Memory B cell (primary cell): ENCODE results near the gene SMC6.
A peak's percentile ranks its signal among the peaks of the same experiment; 100 is the strongest.

Source experiments
- ATAC-seq: fragments of 150-1000 bp; cut with Tn5 transposase; 2 replicates; pipeline ENCODE4 v1.10.0; 2021; ENCODE audit warnings: low read depth, mild to moderate bottlenecking, moderate library complexity
- DNase-seq, 2 donors: peaks; one replicate each; pipeline ENCODE4 v3.0.0; 2022; ENCODE audit warnings: low spot score in 2 of 2
- H3K27ac Mint-ChIP-seq: one replicate; pipeline ENCODE4 v1.8.0; 2022; ENCODE audit warnings: mild to moderate bottlenecking, moderate library complexity, mixed read lengths
- H3K27me3 Mint-ChIP-seq: one replicate; pipeline ENCODE4 v1.8.0; 2022; ENCODE audit warnings: mixed read lengths
- H3K36me3 Mint-ChIP-seq: one replicate; pipeline ENCODE4 v1.8.0; 2022; ENCODE audit warnings: mild to moderate bottlenecking, mixed read lengths
- H3K4me1 Mint-ChIP-seq: one replicate; pipeline ENCODE4 v1.8.0; 2022; ENCODE audit warnings: mixed read lengths
- H3K4me3 Mint-ChIP-seq: one replicate; pipeline ENCODE4 v1.8.0; 2022; ENCODE audit warnings: mild to moderate bottlenecking, moderate library complexity, mixed read lengths
- H3K9me3 Mint-ChIP-seq: one replicate; pipeline ENCODE4 v1.8.0; 2022; ENCODE audit warnings: mixed read lengths

The SMC6 gene, protein sequence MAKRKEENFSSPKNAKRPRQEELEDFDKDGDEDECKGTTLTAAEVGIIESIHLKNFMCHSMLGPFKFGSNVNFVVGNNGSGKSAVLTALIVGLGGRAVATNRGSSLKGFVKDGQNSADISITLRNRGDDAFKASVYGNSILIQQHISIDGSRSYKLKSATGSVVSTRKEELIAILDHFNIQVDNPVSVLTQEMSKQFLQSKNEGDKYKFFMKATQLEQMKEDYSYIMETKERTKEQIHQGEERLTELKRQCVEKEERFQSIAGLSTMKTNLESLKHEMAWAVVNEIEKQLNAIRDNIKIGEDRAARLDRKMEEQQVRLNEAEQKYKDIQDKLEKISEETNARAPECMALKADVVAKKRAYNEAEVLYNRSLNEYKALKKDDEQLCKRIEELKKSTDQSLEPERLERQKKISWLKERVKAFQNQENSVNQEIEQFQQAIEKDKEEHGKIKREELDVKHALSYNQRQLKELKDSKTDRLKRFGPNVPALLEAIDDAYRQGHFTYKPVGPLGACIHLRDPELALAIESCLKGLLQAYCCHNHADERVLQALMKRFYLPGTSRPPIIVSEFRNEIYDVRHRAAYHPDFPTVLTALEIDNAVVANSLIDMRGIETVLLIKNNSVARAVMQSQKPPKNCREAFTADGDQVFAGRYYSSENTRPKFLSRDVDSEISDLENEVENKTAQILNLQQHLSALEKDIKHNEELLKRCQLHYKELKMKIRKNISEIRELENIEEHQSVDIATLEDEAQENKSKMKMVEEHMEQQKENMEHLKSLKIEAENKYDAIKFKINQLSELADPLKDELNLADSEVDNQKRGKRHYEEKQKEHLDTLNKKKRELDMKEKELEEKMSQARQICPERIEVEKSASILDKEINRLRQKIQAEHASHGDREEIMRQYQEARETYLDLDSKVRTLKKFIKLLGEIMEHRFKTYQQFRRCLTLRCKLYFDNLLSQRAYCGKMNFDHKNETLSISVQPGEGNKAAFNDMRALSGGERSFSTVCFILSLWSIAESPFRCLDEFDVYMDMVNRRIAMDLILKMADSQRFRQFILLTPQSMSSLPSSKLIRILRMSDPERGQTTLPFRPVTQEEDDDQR

DNA sequence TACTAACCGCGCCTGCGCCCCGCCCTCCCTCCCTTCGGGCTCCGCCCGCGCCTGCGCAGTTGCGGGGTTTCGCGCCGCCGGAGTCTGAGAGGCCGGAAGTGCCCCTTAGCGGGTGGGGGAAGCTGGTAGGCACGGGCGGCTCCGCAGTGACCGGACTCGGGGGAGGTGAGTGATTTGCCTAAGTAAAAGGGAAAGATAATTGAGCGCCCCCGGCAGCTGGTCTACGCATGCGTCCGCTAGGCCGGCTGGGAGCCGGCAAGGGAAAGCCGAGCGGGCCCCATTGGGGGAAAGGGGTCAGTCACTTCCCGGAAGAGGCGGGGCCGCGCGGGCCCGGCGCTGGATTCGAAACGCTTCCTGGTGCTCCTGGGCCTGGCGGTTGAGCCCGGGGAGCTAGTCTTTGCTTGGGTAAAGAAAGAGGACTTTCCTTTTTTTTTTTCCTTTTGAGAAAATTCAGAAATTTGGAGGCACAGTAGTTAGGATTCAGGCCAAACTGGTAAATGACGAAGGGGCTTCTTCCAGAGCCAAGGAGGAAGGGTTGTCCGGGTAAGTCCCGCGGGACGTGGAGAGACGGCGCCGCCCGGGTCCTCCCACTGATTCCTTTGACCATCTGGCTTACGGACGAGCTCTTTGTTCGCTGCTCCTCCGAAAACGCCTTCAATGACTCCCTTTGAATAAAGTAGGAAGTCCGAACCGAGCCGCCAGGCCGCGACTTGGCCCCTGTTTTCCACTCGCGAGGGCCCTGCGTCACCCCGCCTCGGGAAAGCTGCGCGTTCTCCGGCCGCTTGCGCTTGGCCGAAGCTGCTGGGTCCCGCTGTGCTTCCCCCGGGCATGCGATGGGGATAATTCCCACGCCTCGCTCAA is at the start of gene SMC6, which contains the start of gene GEN1:
SMC6 (minus strand) TSS at position 8 of the 861 bp plus-strand sequence. CDS start 7,864 bp downstream, outside the sequence.
GEN1 (plus strand) TSS at position 336 of the 861 bp plus-strand sequence. CDS start 5,806 bp downstream, outside the sequence.
- peaks cover 30% of the 10 kb centered on the region for H3K4me1 Mint-ChIP-seq
- ATAC-seq, result peak; percentile 74
- H3K27ac Mint-ChIP-seq, result peak within 1 kb of the TSS; percentile 94
- H3K36me3 Mint-ChIP-seq, result peaks cover 1% of the 10 kb centered on the region
- H3K4me3 Mint-ChIP-seq, result peak within 1 kb of the TSS; percentile 90
- peak; percentile 93 to 94 for DNase-seq
- H3K27me3 Mint-ChIP-seq, result no peaks in the 10 kb centered on the region
- H3K9me3 Mint-ChIP-seq, result no peaks in the 10 kb centered on the region

DNA sequence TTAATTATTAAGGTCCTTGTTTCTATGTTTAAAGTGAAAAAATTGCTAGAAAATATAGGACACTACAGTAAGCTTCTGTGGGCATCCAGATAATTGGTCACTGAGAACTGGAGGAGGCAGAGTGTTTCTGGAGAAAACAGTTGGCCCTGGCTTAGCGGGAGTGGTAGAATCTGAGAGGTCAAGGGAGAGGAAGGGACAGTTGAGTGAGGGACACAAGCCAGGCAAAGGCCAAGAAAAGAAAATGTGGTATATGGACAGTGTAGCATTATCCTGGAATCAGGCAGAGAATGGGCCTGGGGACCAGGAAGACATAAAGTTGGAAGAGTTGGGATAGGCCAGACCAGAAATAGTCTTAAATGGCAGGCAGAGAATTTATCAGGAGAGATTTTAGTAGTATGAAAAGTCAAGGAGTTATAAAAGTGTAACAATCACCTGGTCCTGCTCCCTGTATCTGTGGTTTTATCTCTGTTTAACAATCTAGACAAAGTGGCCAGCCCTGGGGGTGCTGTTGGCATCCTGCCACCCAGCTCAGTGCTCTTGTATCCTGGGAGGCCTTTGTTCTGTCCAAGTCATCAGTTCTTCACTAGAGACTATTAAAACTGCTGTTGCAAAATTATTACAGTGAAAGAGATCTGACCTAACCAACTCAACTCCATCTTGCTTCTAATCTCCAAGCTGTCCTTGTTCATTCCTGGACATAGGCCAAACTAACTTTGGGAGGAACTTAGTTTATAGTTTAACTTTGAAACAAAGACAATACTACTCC is 47.3 kb upstream of the SMC6 start:
- no peak overlapping the region for H3K4me3 Mint-ChIP-seq
- no peak overlapping the region for H3K27ac Mint-ChIP-seq
- peaks cover 39% of the 10 kb centered on the region for H3K4me1 Mint-ChIP-seq
- ATAC-seq (no peak), DNase-seq (no peak)
- no peaks in the 10 kb centered on the region for H3K36me3 Mint-ChIP-seq
- no peaks in the 10 kb centered on the region for H3K9me3 Mint-ChIP-seq
- H3K27me3 Mint-ChIP-seq, result no peaks in the 10 kb centered on the region

DNA sequence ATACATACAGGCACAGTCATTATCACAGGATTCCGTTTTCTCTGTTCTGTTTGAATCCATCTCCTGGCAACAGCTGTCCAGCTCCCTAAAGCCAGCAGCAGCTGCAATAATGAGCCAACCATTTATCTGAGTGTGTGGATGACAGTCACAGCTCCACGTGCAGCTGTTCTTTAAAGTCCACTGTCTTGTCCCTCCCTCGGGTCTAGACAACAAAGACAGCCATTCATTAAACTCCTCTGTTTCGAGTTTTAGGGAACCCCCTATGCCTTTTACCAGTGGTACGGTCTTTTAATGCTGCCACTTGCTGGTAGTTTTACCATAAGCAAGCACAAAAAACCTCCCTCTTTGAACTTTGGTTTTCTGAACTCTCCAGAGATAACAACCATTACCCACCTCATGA is 46.6 kb upstream of the SMC6 start:
- ATAC-seq (no peak), DNase-seq (no peak)
- no peak overlapping the region for H3K4me3 Mint-ChIP-seq
- H3K36me3 Mint-ChIP-seq, result no peaks in the 10 kb centered on the region
- no peaks in the 10 kb centered on the region for H3K9me3 Mint-ChIP-seq
- no peaks in the 10 kb centered on the region for H3K27me3 Mint-ChIP-seq
- H3K27ac Mint-ChIP-seq, result no peak overlapping the region
- peaks cover 33% of the 10 kb centered on the region for H3K4me1 Mint-ChIP-seq

DNA sequence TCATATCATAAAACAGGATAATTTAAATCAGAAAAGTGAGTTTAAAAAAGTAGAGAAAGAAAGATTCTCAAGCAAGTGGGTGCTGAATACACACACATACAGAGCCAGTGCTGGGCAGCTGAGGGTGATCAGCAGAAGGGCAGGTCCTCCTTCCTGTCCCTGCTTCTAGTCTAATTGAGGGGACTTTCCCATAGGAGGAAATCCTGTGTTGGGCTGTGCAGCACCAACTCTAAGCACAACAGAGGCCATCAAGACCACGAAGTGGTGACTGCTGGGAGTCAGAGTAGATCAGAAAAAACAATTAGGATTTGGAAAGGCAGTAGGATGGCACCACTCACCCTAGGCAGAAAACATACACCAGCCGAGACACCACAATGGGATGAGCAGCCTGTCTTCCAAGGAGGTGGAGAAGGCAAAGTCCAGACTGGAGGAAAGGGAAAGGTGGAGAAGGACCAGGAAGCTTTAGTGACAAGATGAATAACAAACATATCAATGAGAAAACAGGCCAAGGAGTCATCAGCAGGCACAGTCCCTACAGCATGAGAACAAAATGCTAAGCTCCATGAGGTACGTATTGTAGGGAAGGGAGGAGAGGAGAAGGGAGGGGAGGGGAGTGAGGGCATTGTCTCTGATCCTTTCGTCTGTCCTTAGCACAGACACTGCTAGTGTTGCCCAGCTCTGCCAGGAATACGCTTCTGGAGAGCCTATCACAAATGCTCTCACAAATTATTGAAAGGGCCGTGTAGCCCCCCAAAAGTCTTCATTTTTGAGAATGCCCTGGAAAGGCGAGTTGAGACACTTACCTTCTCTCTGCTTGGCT is 45.9 kb upstream of the SMC6 start:
- Mint-ChIP-seq H3K9me3 (no peaks in the 10 kb centered on the region), H3K27me3 (no peaks in the 10 kb centered on the region), H3K27ac (peak overlapping the region; percentile 69), H3K4me3 (peak overlapping the region; percentile 48), H3K4me1 (peaks cover 26% of the 10 kb centered on the region), H3K36me3 (no peaks in the 10 kb centered on the region)
- peak; percentile 27 for ATAC-seq
- no peak for DNase-seq

DNA sequence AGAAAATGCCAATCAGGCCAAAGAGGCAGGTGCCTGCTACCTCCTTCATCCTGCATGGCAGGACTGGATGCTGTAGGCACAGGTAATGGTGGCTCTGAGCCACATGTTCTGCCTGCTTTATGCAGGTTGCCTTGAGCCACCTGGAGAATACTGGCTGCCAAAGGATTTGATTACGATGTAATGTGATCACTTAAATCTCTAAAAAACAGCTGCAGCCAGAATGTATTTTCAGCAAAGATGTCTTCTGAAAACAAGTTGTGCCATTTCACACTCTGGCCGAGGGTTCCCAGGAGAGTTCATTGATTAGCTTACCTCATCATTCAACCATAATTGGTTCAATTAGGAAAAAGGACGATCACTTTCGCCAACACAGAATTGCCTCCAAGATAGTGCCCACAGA is 44.7 kb upstream of the SMC6 start:
- no peak for DNase-seq
- Mint-ChIP-seq H3K9me3 (no peaks in the 10 kb centered on the region), H3K27me3 (no peaks in the 10 kb centered on the region), H3K27ac (no peak overlapping the region), H3K4me1 (peaks cover 15% of the 10 kb centered on the region), H3K4me3 (no peak overlapping the region), H3K36me3 (no peaks in the 10 kb centered on the region)
- no peak for ATAC-seq

DNA sequence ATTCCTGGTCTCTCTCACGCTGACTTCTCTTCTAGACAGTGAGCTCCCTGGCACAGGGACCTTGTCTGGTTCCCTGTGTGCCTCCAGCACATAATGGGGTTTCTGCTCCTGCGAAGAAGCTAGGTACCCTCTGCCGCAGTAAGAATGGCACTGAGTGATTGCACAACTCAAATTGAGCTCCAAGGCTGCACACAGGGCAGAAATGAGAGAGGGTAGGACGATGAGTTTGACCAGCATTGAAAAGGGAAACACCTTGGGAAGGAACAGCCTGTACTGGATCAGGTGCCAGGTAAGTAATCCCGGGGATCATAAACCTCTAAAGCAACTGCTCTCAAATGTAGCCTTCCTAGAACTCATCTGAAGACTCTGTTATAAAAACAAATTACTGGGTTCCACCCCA is 41.7 kb upstream of the SMC6 start:
- Mint-ChIP-seq H3K27me3 (no peaks in the 10 kb centered on the region), H3K36me3 (no peaks in the 10 kb centered on the region)
- DNase-seq, result no peak

DNA sequence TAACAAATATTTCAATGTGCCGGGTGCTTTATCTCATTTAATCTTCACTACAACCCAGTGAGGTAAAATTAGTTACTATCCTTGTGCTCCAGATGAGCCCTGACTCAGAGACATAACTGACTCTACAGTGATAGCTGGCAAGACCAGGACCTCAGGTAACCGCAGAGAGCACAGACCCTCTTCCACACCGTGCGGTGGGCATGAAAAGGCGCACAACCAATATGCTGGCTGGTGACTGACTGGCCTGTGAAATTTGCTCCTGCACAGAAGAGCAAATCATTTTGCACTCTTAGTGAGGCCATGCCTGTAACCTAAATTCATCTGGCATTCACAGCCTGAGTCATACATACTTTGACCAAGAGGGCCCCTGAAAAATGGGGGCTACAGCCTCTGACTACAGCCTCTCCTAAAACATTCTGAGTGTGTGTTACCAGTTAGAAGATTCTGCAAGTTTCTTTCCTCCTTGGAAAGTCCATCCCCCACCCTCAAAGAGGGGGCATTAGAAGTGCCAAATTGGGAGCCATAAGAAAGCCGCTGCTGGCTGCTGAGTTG is 40.3 kb upstream of the SMC6 start:
- no peaks in the 10 kb centered on the region for H3K9me3 Mint-ChIP-seq

More for the DNA sequence above, 41.7 kb upstream of the SMC6 start:
- Mint-ChIP-seq H3K4me1 (peaks cover 12% of the 10 kb centered on the region), H3K4me3 (no peak overlapping the region), H3K27ac (no peak overlapping the region), H3K9me3 (no peaks in the 10 kb centered on the region)
- no peak for ATAC-seq

DNA sequence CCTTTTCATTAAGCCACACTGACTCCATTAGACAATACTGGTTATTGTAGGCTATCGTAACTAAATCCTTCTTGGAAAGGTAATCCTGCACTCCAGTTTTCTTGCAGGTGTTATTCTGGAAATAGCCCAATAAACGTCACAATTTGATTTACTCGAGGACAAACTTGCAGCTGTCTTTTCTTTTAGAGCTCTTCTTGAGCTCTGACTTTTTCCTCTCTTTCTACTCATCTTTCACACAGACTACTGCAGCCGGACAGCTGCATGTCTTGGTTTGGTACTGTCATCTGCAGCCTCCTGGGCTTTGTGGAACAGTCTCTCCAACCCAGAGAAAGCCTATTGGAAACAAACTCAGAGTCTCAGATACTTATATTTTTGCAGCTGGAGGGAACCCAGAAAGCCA is 39.7 kb upstream of the SMC6 start:
- no peak for DNase-seq
- no peak for ATAC-seq
- peaks cover 6% of the 10 kb centered on the region for H3K4me1 Mint-ChIP-seq
- no peaks in the 10 kb centered on the region for H3K27me3 Mint-ChIP-seq
- no peaks in the 10 kb centered on the region for H3K36me3 Mint-ChIP-seq
- no peaks in the 10 kb centered on the region for H3K9me3 Mint-ChIP-seq
- no peak overlapping the region for H3K27ac Mint-ChIP-seq
- H3K4me3 Mint-ChIP-seq, result no peak overlapping the region

More for the DNA sequence above, 40.3 kb upstream of the SMC6 start:
- no peak for ATAC-seq
- H3K27me3 Mint-ChIP-seq, result no peaks in the 10 kb centered on the region
- peaks cover 6% of the 10 kb centered on the region for H3K4me1 Mint-ChIP-seq
- no peak overlapping the region for H3K27ac Mint-ChIP-seq
- H3K36me3 Mint-ChIP-seq, result no peaks in the 10 kb centered on the region
- no peak for DNase-seq
- H3K4me3 Mint-ChIP-seq, result no peak overlapping the region

DNA sequence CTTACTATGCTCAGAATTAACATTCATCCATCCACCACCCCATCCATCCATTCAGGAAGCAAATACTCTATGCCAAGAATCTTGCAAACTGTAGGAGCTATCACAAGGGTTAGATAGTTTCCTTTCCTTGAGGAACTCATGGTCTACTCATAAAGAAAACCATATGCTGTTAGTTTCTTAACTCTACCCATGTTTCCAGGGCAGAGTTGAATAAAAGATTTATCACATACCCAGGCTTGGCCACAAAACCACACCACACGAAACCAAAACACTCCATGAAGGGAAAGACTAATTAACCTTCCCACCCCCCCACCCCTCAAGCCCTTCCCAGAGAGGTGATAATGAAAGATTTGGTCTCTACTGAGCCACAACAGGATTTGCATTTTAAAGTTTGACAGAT is 38.9 kb upstream of the SMC6 start:
- H3K9me3 Mint-ChIP-seq, result no peaks in the 10 kb centered on the region
- ATAC-seq, result no peak

DNA sequence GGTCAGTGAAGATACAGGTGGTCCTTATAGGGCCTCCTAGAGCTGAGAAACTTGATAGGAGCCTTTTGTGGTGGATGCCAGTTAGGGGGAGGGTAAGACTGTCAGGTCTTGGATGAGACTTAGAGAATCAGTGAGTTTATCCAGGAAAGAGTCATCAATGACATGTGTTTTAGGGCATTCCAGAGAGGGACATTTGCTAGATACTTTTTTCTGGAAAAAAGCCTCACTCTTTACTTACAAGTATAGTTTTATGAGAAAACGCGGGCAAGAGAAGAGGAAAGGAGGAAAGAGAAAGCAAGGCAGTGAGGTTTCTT is 38.2 kb upstream of the SMC6 start:
- no peaks in the 10 kb centered on the region for H3K9me3 Mint-ChIP-seq
- no peak for DNase-seq
- peaks cover 6% of the 10 kb centered on the region for H3K4me1 Mint-ChIP-seq

More for the DNA sequence above, 38.9 kb upstream of the SMC6 start:
- DNase-seq, result no peak
- H3K27ac Mint-ChIP-seq, result no peak overlapping the region
- H3K36me3 Mint-ChIP-seq, result no peaks in the 10 kb centered on the region
- H3K4me3 Mint-ChIP-seq, result no peak overlapping the region
- H3K27me3 Mint-ChIP-seq, result no peaks in the 10 kb centered on the region
- peaks cover 6% of the 10 kb centered on the region for H3K4me1 Mint-ChIP-seq

DNA sequence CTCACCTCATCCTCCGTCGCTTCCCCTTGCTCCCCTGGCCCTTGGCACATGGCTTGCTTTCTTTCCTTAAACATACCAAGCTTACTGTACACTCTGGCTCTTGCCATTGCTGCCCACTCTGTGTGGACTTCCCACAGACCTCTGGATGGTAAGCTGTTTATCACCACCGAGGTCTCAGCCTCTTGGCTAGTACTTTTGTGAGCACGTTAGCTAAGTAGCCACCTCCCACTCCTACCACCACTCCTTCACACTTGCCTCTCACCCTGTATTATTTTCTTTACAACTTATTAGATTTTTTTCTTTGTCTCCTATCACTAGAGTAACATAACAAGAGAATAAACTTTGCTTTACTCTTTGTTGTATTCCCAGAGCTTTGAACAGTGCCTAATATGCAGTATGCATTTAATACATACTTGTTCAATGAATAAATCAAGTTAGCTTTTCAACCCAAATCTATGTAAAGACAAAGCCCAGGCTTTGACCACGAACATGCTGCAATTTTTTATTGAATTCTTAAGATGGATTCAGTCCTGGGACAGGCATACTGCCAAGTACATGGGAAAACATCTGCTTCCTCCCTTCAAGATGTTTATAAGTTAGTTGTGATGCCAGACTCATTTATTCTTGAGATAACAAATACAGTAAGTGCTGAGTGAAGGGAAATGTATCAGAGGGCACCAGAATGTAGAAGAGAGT is 37.7 kb upstream of the SMC6 start:
- ATAC-seq (no peak), DNase-seq (no peak)
- H3K4me3 Mint-ChIP-seq, result no peak overlapping the region
- no peak overlapping the region for H3K27ac Mint-ChIP-seq
- H3K9me3 Mint-ChIP-seq, result no peaks in the 10 kb centered on the region
- no peaks in the 10 kb centered on the region for H3K27me3 Mint-ChIP-seq
- H3K36me3 Mint-ChIP-seq, result no peaks in the 10 kb centered on the region
- H3K4me1 Mint-ChIP-seq, result peaks cover 6% of the 10 kb centered on the region

More for the DNA sequence above, 38.2 kb upstream of the SMC6 start:
- H3K4me3 Mint-ChIP-seq, result no peak overlapping the region
- no peak for ATAC-seq
- H3K27me3 Mint-ChIP-seq, result no peaks in the 10 kb centered on the region
- no peaks in the 10 kb centered on the region for H3K36me3 Mint-ChIP-seq
- H3K27ac Mint-ChIP-seq, result no peak overlapping the region
